GM18907 (cell line): ENCODE data around the gene PODN.

ENCODE experiments used
- ATAC-seq: cut with Tn5 transposase; IDR thresholded peaks from one replicate; pipeline ENCODE4 v1.9.1; 2021; ENCODE audit warnings: mild to moderate bottlenecking, moderate library complexity; ENCODE audit not compliant: unreplicated experiment

Gene PODN

GRCh38 chr1:53073868-53074311 is 11.9 kb downstream of the PODN start:
- ATAC-seq = no peak

GRCh38 chr1:53074313-53075154 is 12.5 kb downstream of the PODN start:
- no peak for ATAC-seq

- no peak for ATAC-seq
Observed at GRCh38 chr1:53075206-53075605, 13.2 kb downstream of the PODN start.

GRCh38 chr1:53075761-53076163 is 13.7 kb downstream of the PODN start:
- no peak for ATAC-seq

GRCh38 chr1:53076165-53076564 is 14.2 kb downstream of the PODN start:
- no peak for ATAC-seq

GRCh38 chr1:53076721-53077598 is 14.9 kb downstream of the PODN start:
- no peak for ATAC-seq

- ATAC-seq = no peak
Observed at GRCh38 chr1:53077599-53077965, 15.6 kb downstream of the PODN start.

- no peak for ATAC-seq
Observed at GRCh38 chr1:53078333-53079101, 16.5 kb downstream of the PODN start.

- no peak for ATAC-seq
Observed at GRCh38 chr1:53079251-53079650, 17.2 kb downstream of the PODN start.

- ATAC-seq = no peak
Observed at GRCh38 chr1:53080041-53080440, 18.0 kb downstream of the PODN start.

GRCh38 chr1:53080769-53081168 is 18.8 kb downstream of the PODN start:
- ATAC-seq = no peak

GRCh38 chr1:53081384-53082066 is 19.5 kb downstream of the PODN start:
- ATAC-seq = no peak

- ATAC-seq = no peak
Observed at GRCh38 chr1:53082826-53083455, 20.9 kb downstream of the PODN start.

GRCh38 chr1:53083636-53084588 is 21.9 kb downstream of the PODN start:
- no peak for ATAC-seq

- ATAC-seq = no peak
Observed at GRCh38 chr1:53084589-53084971, 22.6 kb downstream of the PODN start.

- no peak for ATAC-seq
Observed at GRCh38 chr1:53085405-53085804, 23.4 kb downstream of the PODN start.

- no peak for ATAC-seq
Observed at GRCh38 chr1:53086491-53087070, 24.6 kb downstream of the PODN start.
